ENCODE data around the gene ATXN7L1.

GRCh38 chr7:105841866-105842265 lies 34.5 kb downstream of the ATXN7L1 start:
- TF ChIP-seq ZNF70 (CRISPR knock-in tag; IDR thresholded peaks at IDR 0.05) (no peak), ZFP3 (CRISPR knock-in tag; IDR thresholded peaks at IDR 0.05) (no peak), GLIS3 (CRISPR knock-in tag; IDR thresholded peaks at IDR 0.05) (no peak), ZNF565 (CRISPR knock-in tag; conservative IDR thresholded peaks at IDR 0.05; ENCODE audit: low read depth) (no peak), RARB (CRISPR knock-in tag; IDR thresholded peaks at IDR 0.05) (no peak), CSRNP3 (CRISPR knock-in tag; IDR thresholded peaks at IDR 0.05) (no peak), ARNTL (CRISPR knock-in tag; IDR thresholded peaks at IDR 0.05; ENCODE audit: borderline replicate concordance, low read depth) (no peak), CREB5 (CRISPR knock-in tag; IDR thresholded peaks at IDR 0.05; ENCODE audit: low read depth) (no peak), ZFP30 (CRISPR knock-in tag; IDR thresholded peaks at IDR 0.05) (no peak), ZNF8 (CRISPR knock-in tag; IDR thresholded peaks at IDR 0.05) (no peak), OSR1 (CRISPR knock-in tag; IDR thresholded peaks at IDR 0.05) (no peak), TSHZ2 (CRISPR knock-in tag; IDR thresholded peaks at IDR 0.05) (no peak), PATZ1 (CRISPR knock-in tag; IDR thresholded peaks at IDR 0.05; ENCODE audit: borderline replicate concordance) (no peak)
